ENCODE measurements around the gene MYO16. TPM values are rescaled to one million over a fixed set of nuclear protein-coding genes. Genes with fewer than 3 reads are reported as not detected.
A peak's percentile ranks its signal among the peaks of the same experiment; 100 is the strongest.

MYO16 gene
- polyA plus RNA-seq, 1 donor, result 0.50 TPM

DNA sequence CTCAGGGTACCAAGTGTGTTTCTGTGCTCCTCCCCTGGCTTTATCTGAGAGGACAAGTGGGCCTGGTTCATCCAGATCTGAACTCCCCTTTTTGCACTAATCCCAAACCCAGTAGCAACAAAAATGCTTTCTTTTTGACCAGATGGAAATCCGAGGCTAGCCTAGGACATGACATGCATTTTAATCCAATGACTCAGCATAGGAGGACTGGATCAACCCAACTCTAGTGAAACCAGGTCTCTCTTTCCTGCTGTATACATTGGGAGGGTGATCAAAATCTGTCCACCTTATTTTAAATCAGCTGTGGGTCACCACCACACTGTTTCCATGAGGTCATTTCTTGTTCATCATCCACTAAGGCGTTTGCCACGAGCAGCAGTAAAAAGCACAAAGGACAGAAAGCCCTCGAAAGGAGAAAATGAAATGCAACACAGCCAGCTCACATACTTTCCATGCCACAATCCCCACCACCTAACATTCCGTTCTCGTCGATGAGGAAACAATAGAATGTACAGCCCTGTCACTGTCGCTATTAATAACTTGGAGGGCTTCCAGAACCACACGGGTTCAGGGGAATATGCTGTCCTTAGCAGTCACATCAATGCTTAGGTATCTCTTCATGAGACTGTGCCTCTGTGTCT lies 614.0 kb downstream of the MYO16 start:
- DNase-seq, result no peak

GRCh38 chr13:109244566-109244965 lies 615.2 kb downstream of the MYO16 start:
- no peak for DNase-seq

- no peak for DNase-seq
Measured at GRCh38 chr13:109246001-109246400, 616.6 kb downstream of the MYO16 start.

DNA sequence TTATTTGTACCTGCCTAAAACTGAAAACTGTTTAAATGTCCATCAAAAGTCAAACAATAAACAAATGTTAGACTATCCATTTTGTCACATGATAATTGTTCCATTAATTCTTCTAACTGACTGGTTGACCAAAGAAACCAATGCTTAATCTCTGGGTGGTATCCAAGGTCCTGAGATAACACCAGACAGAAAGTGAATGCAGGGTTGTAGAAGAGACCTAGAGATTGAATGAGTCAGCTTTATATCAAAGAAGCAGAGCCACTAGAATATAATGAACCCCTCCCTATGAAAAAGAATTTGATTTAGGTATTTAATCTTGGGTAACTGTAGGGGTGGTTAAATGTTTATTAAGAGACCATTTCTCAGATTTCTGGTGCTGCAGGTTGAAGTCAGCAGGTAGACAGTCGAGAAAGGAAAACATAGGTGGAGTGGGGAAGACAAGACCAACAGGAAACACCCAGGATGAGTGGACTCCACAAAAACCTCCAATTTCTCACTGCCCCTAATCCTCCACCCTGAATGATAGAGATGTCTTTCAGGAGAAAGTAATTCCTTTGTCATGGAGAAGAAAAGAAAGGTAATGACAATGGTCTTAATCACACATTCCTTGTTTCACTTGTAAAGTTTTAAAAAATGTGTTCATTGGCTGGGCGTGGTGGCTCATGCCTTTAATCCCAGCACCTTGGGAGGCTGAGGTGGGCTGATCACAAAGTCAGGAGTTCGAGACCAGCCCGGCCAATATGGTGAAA lies 620.5 kb downstream of the MYO16 start:
- DNase-seq, result no peak

- no peak for DNase-seq
Measured at GRCh38 chr13:109251956-109252355, 622.5 kb downstream of the MYO16 start.

DNA sequence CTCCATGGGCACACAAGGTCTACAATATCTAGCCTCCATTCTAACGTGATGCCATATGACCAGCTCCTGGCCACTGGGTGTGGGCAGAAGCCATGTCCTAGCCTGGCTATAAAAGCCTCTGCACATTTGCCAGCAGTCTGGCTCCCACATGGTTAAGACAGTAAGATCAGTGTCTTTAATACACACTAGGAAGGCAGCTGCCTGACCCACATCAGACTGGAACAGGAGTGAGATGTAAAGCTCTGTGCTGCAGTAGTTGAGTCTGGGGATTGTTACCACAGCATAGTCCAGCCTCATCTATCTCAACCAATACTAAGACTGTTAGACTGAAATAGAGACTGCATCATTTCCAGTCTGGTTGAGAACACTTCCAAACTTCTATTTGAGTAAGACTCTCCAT lies 623.9 kb downstream of the MYO16 start:
- no peak for DNase-seq

DNA sequence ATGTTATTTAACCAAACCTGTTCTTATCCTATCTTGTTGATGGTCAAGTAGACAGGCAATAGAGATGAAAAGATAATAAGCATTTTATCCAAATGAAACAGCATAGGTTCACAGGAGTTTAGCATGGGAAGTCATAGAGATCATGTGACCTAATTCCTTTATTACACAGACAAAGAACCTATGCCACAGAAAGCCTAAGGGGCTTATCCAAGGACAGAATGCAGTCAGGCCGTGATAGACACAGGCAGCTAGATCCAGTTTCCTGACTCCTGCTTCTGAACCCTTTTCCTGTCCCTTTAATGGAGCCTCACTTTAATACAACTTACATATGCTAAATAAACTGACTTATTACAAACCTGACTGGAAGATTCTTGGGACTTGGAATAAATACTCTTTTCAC lies 624.9 kb downstream of the MYO16 start:
- DNase-seq, result no peak

GRCh38 chr13:109255141-109255856 lies 625.9 kb downstream of the MYO16 start:
- DNase-seq, result no peak

GRCh38 chr13:109256866-109257760 lies 627.7 kb downstream of the MYO16 start:
- peak; percentile 37 for DNase-seq
